NK-92 (cell line): ENCODE measurements around the gene NOS1AP.
"Not testable (repeated sequence)": the region's sequence is repeated elsewhere in the genome, so short reads cannot be mapped to it uniquely, and the experiment has no call there.

Source experiments
- DNase-seq: peaks from one replicate; lab custom pipeline; 2025; ENCODE audit not compliant: unreplicated experiment; lab: John Stamatoyannopoulos, UW

Gene NOS1AP

DNA sequence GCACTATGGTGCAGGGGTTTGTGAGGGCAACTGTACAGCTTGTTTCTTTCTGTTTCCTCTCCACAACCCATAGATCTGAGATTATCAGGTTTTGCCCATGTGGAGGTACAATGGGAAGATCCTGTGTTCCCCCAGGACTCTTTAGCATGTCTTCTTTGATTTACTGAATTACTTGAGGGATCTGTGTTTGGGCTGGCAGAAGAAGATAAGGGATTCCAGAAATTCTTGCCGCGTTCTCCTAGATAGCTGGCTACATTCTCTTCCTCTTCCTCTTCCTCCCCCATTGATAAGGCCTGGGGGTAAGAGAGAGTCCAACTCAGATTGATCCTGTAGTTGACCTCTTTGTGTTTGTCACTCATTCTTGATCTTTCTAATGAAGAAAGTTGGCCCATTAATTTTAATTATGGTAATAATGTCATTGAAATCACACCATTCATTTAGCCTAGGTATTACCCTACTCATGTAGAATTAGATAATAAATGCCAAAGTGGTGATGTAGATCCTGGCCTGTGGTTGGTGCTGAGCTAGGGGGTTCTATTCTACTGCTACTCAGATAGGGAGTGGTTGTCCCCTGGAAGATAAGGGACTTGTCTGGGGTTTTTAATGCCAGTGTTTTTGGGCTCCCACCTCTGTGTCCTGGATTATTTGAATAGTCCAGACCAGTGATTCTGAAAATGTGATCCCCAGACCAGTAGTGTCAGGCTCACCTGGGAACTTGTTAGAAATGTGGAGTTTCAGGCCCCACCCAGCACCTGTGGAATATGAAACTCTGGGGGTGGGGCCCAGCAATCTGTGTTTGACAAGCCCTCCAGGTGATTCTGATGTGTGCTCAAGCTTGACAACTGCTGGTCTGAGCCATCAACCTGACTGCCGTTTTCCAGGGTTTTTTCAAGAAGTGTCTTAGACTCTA lies 122.2 kb downstream of the NOS1AP start:
- no peak for DNase-seq

DNA sequence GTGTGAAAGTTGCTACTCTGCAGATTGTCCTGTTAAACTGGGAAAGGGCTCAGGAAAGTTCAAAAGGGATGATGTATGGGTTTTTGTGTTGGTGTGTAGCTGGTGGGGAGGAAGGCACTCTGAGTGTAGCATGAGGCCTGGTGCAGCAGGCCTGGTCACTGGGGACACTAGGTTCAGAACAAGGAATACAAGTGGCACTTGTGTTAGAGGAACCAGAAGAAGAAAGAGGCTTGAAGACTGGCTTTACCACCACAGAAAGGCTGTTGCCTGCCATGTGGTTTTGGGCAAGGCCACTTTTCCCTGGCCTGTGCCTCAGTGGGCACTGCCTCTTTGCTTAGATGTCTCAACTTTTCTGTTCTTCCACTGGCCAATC lies 122.8 kb downstream of the NOS1AP start:
- no peak for DNase-seq

DNA sequence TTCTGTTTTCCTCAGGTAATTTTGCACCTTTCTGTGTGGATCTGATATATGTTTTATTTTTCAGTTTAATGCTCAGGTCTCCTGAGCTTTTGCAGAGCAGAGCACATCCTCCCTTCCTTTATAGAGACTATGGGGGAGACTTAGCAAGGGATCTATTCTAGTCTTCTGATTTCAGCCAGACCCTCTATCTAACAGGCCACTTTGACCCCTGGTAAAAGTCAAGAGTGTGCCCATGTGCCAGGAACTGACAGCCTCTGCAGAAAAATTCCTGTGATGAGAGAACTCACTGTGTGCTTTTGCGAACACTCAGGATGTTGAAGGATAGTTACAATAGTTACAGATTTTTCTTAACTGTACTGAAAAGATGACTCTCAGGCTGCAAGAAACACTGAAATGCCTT lies 123.3 kb downstream of the NOS1AP start:
- no peak for DNase-seq

DNA sequence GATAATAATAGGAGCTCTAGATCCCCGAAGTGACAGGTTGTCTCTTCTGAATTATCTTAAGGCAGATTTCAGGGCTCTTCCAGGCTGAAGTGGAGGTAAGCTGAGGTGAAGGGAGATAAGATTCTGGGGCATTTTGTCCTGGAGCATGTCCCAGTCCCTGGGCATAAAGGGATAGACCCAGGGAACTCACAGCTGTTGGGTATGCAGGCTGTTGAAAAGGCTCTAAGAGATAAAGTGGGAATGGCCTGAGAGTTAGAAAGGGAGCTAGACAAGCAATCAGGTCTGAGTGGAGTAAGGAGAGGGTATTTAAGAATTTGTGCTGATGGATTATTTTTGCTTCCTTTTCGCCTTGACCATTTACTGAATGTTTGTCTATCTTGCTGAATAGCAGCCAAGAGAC lies 123.7 kb downstream of the NOS1AP start:
- DNase-seq, result no peak

DNA sequence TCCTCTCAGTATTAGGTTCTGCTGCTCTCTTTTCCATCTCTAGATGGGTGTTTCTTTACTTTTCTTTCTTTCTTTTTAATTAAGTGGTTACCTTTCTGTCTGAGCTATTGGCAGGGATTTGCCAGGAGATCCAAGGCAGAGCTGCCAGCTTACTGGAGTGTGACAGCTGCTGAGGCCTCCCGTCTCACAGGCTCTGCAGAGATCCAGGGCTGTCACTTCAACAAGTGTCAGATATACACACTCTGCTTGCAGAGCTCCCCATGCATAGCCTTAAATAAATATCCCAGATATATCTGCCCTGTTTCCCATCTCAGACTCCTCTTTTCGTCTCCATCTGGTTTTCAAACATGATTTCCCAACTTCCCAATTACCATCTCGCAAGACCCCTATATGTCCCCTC lies 124.3 kb downstream of the NOS1AP start:
- DNase-seq, result no peak

DNA sequence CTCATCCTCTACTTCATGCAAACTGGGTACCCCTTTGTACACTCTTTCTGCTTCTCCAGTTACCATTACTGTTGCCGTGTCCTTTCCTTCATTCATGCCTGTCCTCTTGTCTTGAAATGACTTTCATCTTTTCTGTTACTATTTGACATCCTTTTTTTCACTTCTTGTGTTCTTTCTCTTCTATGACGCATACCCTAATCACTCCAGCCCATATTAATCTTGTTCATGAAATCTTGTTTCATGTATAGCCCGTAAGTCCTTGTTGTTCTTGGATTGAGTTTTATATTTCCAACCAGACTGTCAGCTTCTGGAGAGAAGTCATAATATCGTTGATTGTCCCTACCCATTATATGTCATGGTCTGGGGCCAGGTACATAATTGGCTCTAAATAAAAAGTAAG lies 126.1 kb downstream of the NOS1AP start:
- DNase-seq, result no peak

DNA sequence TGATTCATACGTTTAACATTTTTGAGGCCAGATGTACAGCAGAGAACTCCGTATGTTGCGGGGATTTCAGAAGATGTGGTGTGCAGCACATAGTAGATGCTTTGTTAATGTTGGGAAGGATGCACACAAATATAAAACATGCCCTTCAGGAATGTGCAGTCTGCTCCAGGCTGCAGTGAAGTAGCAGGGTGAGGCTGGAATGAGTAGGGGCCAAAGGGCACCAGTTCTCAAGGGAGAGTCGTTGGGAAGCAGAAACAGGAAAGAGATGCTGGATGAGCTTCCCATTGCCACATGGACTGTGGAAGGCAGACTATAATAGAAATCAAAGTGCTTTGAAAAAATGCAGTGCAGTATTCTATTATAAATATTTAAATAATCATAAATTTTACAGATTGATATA lies 126.9 kb downstream of the NOS1AP start:
- no peak for DNase-seq

DNA sequence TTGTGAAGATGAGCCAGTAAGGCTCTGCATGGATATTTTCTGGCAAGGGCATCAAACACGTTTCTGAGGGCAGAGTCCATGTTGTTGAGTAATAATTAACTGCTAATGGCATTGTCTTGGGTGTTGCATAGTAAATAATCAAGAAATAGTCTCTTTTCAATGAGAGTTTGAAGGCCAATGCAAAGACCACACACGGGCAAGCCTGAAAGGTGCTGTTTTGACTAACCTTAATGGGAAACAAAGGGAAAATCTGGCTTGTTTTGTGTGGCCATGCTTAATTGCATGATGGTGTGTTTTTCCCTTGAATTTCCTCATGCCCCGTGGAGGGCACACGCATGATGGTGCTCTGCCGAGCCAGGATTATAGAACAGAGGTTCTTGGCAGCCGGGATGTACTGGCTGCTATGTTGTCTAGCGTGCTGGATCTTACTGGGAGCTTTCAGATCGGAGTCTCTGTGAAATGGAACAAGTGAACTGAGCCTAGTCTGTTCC lies 127.6 kb downstream of the NOS1AP start:
- DNase-seq, result no peak

DNA sequence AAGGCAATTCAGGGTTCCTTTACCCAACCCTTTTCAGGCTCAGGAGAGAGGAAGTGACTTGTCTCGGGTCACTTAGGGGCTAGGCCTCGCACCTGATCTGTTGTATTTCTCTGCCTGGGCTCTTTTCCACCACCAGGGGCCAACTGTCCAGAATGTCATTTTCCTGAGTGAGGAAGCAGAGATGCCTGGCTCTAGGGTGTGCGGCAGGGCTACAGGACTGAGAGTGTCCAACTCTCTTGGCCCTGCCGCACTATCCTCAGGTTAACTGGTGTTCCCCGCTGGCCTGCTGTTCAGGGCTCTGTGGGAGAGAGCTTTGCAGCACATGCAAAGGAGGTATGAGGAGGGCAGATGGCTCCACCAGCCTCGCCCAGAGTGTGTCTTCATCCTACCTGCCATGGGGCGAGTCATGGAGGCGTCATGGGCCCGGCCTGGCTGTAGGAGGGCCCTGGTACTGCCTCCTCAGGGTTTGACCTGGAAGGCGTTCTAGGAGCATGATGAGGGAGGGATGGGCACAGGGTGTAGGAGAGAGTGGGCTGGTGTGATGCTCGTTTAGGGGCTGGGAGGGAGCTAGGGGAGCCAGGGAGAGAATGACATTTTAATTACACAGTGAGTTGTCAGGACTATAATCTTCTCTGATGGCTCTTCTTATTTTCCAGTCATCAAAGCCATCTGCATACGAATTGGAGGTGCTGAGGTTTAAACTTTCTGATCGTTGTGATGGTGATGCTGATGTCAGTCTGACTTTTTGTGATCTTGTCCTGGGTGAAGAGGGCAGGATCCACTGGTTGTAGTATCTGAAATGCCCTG lies 128.3 kb downstream of the NOS1AP start:
- DNase-seq, result no peak

DNA sequence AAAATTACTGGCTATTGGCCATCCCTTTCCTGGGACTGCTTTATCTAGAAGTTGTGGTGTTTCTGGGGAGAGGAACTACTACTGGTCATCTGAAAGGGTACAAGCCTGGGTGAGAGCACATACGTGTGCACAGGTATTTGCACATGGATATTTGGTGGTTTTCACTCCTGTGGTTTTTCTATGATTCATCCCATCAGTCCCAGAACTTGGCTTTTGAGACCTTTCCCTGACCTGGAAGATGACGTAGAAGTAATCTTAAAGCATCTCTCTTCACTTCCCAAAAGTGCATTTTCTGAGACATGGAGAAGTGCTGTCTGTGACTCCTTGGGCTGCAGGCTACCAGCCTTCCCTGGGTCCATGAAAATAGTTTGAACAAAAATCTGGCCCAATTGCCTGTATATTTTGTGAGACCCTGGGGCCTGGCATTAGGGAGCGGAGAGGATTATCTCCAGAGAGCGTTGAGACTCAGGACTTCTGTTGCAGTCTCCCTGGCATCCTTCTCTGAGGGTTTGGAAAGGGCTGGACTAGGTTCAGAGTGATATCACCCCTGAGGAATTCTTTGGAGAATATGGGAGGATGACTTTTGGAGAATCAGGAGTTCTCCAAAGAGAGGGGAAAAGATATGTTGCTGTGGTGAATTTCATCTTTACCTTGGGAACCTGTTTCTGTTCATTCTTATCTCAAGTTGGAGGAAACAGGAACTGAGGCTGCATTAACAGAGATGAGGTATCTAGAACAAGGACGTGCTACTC lies 130.8 kb downstream of the NOS1AP start:
- no peak for DNase-seq

DNA sequence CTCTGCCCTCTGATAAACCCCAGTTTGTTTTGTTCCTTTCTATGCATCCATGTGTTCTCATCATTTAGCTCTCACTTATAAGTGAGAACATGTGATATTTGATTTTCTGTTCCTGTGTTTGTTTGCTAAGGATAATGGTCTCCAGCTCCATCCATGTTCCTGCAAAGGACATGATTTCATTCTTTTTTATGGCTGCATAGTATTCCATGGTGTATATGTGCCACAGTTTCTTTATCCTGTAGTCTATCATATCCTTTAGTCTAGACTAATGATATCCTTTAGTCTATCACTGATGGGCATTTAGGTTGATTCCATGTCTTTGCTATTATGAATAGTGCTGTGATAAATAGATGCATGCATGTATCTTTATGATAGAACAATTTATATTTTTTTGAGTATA lies 131.6 kb downstream of the NOS1AP start:
- DNase-seq, result not testable (repeated sequence)

DNA sequence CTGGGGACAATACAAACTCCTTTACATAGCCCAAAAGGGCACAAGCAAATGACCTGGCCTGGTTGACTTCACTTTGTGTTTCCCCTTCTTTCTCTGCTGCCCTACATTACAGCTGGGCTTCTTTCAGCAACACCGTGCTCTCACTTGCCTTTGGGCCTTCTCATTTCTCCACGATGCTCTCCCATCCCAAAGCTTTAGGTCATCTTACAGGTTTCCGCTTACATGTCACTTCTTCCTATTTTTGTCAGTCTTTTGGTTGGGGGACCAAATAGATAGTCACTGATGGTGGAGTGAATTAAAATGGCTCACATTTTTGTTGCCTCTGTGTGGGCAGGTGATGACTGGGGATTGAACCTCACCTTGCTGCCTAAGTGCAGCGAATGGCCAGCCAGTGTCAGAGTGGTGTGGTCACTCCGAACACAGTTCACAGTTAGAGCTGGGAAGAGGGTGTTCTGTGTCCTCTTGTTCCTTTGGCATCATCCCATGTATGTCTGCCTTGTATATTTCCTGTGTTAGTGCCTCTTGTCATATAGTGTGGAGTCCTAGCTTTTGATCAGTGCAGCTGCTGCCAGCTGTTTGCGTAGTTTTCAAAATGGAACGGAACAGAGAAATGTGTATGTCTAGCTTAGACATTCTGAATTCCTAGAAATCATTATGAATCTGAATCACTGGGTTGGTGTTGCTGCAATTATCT lies 134.8 kb downstream of the NOS1AP start:
- no peak for DNase-seq

DNA sequence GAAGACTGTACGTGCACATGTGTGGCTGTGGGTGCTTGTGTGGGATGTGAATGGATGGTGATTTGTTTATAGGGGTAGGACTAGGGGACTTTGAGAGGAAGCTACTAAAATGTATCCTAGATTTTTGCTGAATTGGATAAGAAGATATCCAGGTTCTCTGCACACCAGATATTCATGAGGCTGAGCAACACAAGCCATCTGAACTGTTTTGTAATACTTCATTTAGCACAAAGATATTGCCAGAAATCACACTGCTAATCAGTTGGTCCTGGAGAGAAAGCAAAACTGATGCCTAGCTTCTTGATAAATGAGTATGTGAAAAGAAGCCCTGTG lies 135.3 kb downstream of the NOS1AP start:
- DNase-seq, result no peak

DNA sequence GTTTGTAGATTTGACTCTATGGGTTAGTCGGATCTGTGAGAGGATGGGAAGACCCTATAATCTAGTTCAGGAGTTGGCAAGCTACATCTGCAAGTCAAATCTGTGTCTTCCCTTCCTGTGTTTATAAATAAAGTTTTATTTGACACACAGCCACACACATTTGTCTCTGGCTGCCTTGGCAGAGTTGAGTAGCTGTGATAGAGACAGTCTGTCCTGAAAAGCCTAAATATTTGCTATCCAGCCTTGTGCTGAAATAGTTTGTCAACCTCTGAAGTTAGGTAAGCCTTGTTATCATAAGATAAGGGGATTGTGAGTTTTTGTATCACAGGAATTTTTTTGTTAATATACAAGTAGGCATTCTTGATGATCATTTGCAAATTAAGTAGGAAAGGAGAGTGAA lies 136.8 kb downstream of the NOS1AP start:
- no peak for DNase-seq

DNA sequence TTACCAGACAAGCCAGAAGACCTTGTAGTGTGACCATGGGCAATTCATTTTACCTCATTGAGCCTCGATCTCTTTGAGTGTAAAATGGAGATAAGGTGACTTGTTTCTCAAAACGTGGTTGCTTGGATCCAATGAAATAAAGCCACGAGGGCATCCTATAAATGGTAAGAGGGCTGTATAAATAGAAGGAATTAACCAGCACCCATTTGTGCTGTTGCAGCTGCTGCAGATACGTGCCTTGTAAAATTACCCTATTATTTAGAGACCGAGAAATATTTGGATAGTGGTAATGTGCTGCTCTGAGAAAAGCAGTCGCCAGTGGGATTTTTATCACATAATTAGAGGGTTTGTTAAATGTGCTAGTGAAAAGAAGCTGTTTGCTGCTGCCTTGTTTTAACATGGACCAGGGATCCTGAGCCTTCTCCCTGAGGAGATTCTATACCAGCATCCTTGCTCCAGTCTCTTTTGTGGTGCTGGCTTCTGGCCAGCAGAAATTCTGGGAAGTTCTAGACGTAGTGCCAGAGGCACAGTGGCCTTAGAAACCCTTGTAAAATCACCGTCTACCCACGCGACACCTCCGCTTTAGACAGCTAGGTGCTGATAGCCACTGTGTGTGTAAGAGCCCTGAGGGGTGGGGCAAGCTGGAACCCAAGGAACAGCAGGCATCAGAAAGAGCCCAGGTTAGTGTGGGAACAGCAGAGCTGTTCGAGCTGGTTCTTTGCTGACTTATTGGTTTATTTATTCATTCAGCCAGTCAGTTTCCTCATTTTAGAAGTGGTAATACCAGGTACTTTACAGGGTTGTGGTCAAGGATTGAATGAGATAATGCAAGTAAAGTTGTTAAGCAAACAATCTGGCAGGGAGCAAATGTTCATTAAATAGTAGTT lies 137.5 kb downstream of the NOS1AP start:
- no peak for DNase-seq

DNA sequence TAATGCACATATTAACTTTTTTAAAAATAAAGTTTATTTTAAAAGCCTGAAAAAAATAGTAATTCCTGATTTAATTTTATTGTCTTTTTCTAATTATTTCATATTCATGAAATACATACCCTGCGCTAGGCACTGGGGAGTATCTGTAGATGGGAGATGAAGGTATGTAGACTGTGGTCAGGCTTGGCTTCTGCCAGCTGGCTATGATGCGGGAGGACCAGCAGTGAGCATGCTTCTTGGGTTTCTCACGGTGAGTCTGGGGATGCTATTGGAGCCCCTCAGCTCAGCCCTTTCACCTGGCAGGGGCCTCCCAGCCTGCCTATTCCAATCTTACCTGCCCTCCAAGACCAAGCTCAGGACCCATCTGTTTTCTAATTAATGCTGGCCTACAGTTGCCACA lies 138.4 kb downstream of the NOS1AP start:
- DNase-seq, result no peak

DNA sequence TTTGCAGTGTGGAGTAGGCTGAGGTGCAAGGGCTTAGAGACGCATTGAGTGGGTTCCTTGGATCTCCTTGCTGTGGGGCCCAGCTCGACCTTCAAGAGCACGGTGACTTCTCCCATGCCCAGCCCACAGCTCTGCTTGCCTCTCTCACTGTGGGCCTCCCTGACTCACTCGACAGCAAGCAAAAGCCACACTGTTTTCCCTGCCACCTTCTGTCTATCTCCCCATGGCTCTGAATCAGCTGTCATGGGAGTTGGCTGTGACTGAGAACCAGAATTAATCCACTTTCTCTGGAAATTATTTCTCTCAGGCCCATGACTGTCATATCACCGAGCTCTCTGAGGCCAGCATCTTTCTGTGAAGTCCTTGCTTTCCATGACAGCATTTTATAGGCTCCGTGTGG lies 140.7 kb downstream of the NOS1AP start:
- no peak for DNase-seq

DNA sequence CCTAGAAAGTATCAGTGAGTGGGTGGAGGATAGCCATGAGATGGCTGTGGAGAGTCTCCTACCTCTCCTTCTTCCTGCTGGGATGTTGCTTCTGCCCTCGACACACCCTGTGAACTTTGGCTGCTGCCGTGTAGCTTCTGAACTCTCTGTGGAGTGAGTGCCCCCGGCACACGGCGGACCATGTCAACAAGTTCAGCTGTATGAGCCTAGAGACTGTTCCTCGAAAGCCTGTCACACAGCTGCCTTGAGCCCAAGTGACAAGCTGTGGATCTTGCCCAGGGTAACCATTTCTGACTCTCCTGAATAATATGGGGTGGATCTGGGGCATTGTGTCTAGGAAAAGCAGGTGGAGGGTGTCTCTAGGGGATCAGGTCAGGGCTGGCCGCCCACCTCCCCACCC lies 143.2 kb downstream of the NOS1AP start:
- no peak for DNase-seq

DNA sequence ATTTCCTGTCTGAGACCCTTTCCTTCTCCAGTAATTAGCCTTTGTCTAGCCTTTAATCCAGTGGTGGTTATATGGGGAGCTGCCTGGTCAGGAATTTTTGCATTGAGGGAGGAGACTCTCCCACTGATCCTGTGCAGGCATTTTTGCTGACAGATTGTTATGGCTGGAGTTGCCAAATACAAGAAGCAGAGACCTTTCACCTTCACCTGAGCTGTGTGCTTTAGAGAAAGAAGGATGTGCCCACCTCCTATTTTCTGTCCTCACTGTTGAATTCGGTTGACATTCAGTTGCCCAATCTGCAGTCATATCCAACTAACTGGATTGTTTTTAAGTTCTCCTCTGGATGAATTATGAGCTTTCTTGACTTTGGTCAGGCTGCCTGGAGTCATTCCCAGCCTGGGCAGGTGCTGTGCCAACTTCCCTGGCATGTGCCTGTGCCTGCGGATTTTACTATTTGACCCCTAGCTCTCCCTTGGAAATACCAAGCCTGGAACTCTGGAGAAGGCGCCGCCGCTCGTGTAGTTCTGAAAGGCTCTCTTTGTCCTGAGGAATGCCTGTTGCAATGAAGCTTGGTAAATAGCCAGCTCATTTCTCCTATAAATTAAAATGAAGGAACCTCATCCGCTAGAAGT lies 143.9 kb downstream of the NOS1AP start:
- DNase-seq, result no peak

DNA sequence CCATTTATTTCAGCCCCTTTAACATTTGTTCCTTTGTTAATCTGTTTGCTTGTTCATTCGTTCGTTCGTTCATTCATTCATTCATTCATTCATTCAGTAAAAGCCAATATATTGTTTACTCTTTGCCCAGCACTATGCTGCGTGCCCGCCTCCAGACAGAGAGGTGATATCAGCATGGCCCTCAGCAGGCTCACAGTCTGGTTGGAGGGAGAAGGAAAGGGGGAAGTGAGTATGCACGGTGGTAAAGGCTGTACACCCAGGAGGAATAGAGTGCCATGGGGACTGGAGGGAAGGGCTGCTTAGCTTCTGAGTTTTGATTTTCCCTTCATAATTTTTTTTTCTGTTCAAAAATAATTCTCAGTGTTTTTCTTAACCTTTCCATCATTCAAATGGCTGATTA lies 144.7 kb downstream of the NOS1AP start:
- no peak for DNase-seq
